GM21619 (cell line): Measurements from ENCODE around the gene LEKR1.
A peak's percentile ranks its signal among the peaks of the same experiment; 100 is the strongest.
"Not testable (repeated sequence)": the region's sequence is repeated elsewhere in the genome, so short reads cannot be mapped to it uniquely, and the experiment has no call there.

Experiments
- ATAC-seq: cut with Tn5 transposase; IDR thresholded peaks from one replicate; pipeline ENCODE4 v1.9.1; 2021; ENCODE audit not compliant: unreplicated experiment

The LEKR1 gene

DNA sequence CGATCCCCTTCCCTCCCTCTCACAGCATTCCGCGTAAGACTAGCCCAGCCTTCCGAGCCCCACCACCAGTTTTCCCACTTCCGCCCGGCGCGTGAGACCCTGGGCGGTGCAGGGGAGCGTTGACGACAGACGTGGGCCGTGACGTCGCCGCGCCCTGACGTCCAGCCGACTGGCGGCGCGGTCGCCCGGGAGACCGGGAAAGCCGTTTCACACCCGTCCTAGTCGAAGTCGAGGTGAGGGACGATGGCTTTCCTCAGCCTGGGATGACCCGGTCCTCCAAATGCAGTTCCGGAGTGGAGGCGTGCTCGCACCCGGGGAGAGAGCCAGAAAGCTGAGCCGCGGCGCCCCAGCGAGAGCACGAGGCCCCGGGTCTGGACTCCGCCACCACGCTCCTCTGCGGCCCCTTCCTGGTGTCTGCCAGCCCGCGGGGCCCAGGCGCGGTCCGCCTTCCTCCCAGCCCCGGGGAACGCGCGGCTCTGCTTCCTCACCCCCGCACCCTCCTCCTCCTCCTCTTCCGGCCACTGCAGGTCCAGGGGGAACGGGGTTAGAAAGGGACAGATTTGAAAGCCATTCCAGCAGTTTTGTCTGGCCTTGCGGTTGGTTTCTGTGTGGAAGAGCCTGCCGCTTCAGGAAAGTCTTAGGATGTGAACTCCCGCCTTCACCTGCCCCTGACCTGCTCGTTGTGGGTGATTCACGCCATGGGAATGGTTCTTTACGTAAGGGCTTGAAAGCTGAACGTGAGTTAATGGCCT is at the start of gene LEKR1:
LEKR1 (plus strand) TSS at position 210 of the 752 bp plus-strand sequence. CDS start 2,977 bp downstream, outside the sequence.
- peak; percentile 92 for ATAC-seq

DNA sequence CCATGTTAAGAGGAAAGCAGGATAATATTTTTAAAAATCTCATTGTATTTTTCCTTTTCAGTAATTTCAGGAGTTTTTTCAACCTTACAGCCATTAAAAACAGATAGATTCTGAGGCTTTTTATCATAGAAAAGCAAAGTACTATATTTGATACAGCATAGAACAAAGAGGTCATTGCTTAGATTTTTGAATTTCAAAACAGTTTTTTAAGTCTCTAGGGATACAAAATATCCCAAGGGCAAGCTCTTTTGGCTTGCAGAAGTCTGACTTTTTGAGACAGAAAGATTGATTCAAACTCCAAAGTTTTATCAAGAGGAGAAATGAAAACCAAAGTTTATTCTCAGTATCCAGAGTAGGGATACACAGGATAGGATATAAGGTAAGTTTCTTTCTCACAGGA is 49.3 kb upstream of the LEKR1 start:
- ATAC-seq = no peak

DNA sequence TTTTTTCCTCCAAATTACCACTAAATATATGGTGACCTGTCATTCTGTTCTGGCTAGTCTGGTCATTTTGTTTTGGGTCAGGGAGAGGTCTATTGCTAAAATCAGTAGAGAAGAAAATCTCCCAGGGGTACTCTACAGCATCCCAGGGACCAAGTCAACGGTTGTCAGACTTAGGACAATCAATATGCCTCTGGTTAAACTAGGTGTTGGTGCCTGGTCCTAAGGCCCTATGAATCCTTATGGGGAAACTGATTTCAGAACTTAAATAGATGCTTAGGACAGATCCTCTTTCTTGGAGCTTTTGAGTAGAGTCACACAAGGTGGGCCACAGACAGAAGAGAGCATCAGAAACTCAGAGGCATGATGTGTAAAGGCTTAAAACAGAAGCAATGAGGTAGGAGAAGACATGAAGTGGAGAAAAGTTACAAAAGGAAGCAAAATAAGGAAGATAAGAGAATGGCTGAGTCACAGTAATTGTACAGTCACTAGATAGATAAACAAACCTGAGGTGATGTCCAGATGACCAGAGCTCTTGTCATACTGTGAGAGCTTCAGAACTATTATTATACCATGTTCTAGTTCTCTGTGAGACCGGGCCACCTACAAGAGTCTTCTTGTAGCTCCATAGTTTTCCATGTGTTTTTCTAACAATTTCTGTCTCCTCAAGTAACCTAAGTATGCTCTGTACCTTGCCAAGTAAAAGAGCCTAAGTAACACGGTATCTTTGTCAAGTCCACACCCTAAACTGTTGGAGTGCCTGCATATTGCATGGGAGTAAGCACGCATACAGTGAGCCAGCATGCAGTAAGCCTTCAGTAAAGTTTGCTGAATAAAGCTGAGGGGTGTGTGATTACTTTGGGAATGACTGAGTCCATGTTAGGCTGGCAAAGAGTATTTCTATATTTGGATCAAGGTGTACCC is 44.6 kb upstream of the LEKR1 start:
- no peak for ATAC-seq

DNA sequence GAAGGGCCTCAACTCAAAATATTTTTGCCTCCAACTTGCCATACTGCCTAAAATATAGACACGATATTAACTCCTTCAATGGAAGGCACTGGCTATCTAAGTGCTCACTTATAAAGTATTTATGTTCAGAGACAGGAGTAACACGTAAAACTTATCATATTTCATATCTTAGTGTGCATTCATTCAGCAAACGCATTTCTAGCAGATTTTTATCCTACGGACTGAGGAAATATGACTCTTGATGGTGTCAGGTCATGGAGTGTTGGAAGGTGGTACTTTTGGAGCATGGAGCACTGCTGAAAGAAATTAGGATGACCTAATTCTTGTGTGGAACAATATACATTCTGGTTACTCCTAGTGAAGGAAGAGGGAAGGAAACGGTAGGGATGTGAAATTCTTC is 43.8 kb upstream of the LEKR1 start:
- ATAC-seq = no peak

DNA sequence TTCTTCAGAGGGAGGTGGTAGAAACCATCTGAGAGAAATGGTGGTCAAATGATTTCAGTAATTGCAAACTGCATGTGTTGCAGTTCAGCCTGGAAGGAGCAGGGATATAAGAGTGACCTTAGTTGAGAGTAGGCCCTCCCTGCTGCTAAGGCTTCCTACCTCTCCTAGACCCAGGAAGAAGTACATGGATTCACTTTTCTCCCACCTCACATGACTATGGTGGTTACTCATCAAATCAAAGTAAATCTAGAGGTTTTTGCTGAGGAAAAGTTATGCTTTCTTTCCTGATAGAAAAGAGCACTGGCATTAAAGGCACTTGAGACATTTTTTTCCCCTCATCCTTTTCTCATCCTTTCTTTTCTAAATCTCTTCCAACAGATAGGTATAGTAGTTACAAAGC is 43.2 kb upstream of the LEKR1 start:
- no peak for ATAC-seq

GRCh38 chr3:156787001-156787400 is 39.2 kb upstream of the LEKR1 start:
- ATAC-seq = no peak

DNA sequence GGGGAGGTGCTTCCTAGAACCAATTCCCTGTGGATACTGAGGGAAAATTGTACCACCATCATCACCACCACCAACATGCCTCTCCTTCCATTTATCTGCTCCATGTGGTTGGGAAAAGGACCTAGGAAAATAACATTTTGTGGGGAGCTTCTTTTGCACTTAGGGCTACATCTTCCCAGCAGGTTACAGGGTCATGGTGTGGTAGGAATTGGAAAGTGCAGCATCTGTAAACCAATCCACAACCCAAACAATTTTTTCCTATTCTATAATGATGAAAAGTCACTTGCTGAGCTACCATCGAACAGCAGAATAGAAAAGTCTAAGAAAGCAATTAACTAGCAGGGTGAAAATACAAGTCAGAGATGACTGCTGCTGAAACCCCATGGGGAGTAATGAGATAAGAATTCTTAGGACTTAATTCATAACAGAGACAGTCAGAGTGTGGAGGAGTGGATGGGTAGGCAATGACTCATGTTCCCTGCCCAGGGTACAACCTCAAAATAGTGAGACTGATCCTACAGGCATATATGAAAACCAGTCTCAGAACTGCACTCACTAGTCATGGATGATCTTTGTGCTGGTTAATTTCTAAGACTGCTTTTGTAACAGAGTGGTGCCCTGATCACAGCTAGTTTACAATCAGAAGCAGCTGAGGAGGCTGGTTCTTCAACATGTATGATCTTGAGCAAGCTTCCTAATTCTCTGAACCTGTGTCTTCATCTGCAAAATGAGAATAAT is 38.1 kb upstream of the LEKR1 start:
- peak; percentile 69 for ATAC-seq

GRCh38 chr3:156788846-156789245 is 37.3 kb upstream of the LEKR1 start:
- no peak for ATAC-seq

- no peak for ATAC-seq
Observed at GRCh38 chr3:156790156-156790555, 36.0 kb upstream of the LEKR1 start.

DNA sequence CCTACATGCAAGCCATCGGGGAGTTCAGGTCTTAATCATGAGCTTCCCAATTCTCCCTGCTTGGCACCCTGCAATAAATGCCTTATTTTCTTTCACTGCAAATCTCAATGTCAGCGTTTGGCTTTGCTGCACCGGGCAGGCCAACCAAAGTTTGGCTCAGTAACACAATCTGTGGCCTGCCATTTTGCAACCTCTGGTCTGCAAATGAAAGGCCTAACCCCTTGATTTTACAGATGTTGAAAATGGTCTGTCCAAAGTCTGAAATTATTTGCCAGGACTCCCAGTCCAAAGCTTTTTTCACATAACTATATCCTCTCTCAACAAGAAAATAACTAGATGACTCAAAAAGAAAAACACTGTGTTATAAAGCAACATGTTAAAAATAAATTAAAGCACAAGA is 34.0 kb upstream of the LEKR1 start:
- no peak for ATAC-seq

DNA sequence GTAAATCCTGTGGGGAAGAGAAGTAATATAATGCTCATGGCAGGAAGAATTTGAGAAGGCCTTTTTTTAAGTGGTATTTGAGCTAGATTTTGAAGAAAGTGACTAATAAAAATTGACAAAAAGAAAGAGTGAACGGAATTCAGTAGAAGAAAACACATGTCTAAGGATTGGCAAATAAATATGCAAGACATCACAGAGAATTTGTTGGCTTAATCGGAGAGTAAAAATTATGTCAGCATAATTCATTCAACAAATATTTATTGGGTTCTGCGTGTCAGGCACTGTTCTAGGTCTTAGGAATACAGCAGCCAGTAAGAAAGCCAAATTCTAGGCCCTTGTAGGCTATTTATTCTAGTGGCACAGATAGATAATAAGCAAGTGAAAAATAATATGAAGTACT is 33.6 kb upstream of the LEKR1 start:
- no peak for ATAC-seq

DNA sequence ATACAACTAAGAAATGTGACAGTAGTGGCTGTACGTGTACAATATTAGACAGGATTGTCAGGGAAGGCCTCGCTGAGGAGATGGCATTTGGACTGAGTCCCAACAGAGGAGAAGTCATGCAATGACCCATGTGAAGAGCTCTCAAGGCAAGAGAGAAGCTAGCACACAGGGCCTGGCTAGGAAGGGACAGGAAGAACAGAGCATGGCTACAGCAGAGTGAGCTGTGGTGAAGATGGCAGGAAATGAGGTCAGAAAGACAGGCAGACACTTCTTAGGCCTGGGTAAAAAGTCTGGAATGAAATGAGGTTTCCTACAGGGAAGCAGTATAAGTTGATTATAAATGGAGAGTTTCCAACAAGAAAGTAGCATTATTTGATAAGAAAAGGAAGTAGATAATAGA is 33.2 kb upstream of the LEKR1 start:
- ATAC-seq = no peak

DNA sequence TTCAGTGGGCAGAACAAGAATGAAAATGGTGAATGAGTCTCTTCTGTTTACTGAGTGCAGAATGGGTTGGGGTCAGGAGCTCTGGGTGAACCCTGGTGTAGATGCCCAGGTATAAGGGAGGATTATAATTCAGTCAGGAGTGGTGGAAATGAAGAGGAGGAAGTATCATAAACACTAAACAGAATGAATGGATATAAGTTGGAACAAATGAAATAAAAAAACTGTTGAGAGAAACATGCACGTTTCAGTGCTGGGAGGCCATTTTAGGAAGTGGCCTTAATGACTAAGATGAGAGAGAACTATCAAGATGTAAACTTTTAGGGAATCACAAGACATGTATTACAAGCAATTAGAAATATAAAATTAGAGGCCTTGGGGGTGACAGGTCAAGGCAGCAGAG is 32.8 kb upstream of the LEKR1 start:
- no peak for ATAC-seq

DNA sequence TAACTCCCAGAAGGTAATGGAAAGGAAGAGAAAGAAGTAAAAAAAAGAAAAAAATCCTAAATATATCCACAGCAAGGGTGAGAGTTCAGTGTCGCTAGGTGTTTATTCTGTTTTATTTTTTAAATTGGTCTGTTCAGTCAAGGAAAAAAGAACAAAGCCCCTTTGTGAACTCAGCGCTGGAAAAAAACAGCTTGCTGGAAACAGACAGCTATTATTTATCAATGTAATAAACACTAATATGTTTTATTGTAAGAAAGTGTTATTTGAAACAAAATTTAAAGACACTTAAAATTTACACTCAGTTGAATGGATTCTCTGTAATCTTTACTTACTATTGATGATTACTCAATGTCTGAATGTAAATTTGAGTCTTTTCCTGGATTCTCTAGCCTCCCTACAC is 32.3 kb upstream of the LEKR1 start:
- no peak for ATAC-seq

GRCh38 chr3:156795890-156796481 is 30.2 kb upstream of the LEKR1 start:
- no peak for ATAC-seq

GRCh38 chr3:156797368-156797767 is 28.8 kb upstream of the LEKR1 start:
- ATAC-seq = no peak

- not testable (repeated sequence) for ATAC-seq
Observed at GRCh38 chr3:156800287-156800686, 25.9 kb upstream of the LEKR1 start.

GRCh38 chr3:156801746-156802145 is 24.4 kb upstream of the LEKR1 start:
- no peak for ATAC-seq

DNA sequence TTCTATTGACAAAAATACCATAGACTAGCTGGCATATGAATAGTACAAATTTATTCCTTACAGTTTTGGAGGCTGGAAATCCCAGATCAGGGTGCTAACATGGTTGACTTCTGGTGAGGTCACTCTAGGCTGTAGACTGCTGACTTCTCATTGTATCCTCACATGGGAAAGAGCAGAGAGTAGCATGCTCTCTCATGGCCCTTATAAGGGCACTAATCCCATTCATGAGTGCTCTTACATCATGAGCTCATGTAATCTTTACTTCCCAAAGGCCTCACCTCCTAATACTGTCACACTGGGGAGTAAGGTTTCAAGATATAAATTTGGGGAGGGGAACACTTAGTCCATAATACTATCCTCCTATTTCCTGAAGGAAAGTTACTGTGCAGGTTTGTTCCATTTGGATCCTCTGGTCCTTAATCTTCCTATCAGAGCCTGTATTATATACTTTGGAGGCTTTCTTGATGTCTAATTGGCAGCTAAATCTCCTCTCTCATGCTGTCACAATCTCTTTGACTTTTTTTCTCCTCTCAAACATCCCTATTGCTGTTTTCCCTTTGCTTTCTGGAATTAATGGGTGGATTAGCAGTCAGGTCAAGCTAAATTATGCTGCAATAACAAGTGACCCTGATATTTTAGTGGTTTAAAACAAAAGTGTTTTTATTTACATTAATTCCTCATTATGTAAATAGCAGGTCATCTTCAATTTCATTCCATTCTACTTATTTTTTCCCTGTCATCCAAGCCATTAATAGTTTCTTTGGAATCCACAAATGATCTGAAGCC is 23.1 kb upstream of the LEKR1 start:
- no peak for ATAC-seq
